Ishikawa (cell line): ENCODE results near the gene CARS1.

ENCODE experiments used
- EGR1 ChIP-seq: IDR thresholded peaks from 2 replicates; pipeline ENCODE4 v1.6.1; 2012
- EP300 ChIP-seq: IDR thresholded peaks from 2 replicates; pipeline ENCODE4 v1.6.1; 2012; ENCODE audit warnings: borderline replicate concordance
- MAX ChIP-seq: IDR thresholded peaks from 2 replicates; pipeline ENCODE4 v1.6.1; 2012
- RAD21 ChIP-seq: IDR thresholded peaks from 2 replicates; pipeline ENCODE4 v1.6.1; 2012; ENCODE audit warnings: low read depth
- USF1 ChIP-seq: IDR thresholded peaks from 2 replicates; pipeline ENCODE4 v1.6.1; 2012
- YY1 ChIP-seq: IDR thresholded peaks from 2 replicates; pipeline ENCODE4 v1.6.1; 2012; ENCODE audit warnings: low read depth
- TF ChIP-seq, protein P1 (sequence below): IDR thresholded peaks from 2 replicates; pipeline ENCODE4 v1.6.1; 2012; ENCODE audit warnings: low read depth, mild to moderate bottlenecking

DNA sequence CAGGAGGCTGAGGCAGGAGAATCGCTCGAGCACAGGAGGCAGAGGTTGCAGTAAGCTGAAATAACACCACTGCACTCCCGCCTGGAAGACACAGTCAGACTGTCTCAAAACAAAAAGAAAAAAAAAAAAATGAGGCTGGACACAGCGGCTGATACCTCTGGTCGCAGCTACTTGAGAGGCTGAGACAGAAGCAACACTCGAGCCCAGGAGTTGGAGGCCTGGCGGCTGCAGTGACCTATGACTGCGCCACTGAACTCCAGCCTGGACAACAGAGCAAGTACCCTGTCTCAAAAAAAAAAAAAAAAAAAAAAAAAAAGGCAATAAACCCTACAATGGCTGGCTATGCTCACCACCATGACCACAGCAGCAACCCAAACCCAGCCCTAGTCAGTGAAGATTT is 76.1 kb downstream of the CARS1 start:
- TF ChIP-seq EP300 (no peak), MAX (no peak), USF1 (no peak), EGR1 (no peak), RAD21 (no peak), YY1 (no peak)
- TF ChIP-seq, protein P1, sequence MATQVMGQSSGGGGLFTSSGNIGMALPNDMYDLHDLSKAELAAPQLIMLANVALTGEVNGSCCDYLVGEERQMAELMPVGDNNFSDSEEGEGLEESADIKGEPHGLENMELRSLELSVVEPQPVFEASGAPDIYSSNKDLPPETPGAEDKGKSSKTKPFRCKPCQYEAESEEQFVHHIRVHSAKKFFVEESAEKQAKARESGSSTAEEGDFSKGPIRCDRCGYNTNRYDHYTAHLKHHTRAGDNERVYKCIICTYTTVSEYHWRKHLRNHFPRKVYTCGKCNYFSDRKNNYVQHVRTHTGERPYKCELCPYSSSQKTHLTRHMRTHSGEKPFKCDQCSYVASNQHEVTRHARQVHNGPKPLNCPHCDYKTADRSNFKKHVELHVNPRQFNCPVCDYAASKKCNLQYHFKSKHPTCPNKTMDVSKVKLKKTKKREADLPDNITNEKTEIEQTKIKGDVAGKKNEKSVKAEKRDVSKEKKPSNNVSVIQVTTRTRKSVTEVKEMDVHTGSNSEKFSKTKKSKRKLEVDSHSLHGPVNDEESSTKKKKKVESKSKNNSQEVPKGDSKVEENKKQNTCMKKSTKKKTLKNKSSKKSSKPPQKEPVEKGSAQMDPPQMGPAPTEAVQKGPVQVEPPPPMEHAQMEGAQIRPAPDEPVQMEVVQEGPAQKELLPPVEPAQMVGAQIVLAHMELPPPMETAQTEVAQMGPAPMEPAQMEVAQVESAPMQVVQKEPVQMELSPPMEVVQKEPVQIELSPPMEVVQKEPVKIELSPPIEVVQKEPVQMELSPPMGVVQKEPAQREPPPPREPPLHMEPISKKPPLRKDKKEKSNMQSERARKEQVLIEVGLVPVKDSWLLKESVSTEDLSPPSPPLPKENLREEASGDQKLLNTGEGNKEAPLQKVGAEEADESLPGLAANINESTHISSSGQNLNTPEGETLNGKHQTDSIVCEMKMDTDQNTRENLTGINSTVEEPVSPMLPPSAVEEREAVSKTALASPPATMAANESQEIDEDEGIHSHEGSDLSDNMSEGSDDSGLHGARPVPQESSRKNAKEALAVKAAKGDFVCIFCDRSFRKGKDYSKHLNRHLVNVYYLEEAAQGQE = no peak
